HEK293T (cell line): ENCODE data around the gene SLC35F3.

ENCODE experiments used
- BHLHE40 ChIP-seq: fragments of 450-650 bp; IDR thresholded peaks from 2 replicates; pipeline ENCODE4 v1.6.1; 2016; ENCODE audit warnings: mild to moderate bottlenecking, moderate library complexity, borderline replicate concordance
- ZNF384 ChIP-seq: fragments of 450-650 bp; IDR thresholded peaks from 2 replicates; pipeline ENCODE4 v1.6.1; 2016
- TF ChIP-seq, protein P1 (sequence below): fragments of 450-650 bp; IDR thresholded peaks from 2 replicates; pipeline ENCODE4 v1.6.1; 2016

DNA sequence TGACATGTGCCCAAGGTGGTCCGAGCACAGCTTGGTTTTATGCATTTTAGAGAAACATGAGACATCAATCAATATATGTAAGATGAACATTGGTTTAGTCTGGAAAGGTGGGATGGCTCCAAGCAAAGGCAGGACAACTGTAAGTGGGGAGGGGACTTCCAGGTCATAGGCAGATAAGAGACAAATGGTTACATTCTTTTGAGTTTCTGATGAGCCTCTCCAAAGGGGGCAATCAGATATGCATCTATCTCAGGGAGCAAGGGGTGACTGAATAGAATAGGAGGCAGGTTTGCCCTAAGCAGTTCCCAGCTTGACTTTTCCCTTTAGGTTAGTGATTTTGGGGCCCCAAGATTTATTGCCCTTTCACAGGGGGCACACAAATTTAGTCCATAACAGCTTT, 374.5 kb downstream of the SLC35F3 start:
- TF ChIP-seq, protein P1, sequence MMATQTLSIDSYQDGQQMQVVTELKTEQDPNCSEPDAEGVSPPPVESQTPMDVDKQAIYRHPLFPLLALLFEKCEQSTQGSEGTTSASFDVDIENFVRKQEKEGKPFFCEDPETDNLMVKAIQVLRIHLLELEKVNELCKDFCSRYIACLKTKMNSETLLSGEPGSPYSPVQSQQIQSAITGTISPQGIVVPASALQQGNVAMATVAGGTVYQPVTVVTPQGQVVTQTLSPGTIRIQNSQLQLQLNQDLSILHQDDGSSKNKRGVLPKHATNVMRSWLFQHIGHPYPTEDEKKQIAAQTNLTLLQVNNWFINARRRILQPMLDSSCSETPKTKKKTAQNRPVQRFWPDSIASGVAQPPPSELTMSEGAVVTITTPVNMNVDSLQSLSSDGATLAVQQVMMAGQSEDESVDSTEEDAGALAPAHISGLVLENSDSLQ, result no peak
- no peak for TF ChIP-seq BHLHE40
- no peak for TF ChIP-seq ZNF384
